CD4-positive, alpha-beta T cell treated with Interleukin-12 subunit alpha and Interleukin-12 subunit beta, for 1 hour (primary cell): ENCODE measurements around the gene FOXN4.
"Not testable (repeated sequence)": the region's sequence is repeated elsewhere in the genome, so short reads cannot be mapped to it uniquely, and the experiment has no call there.

Experiments
- DNase-seq: peaks from one replicate; pipeline ENCODE4 v3.0.0-alpha.2; 2020

FOXN4 gene, protein sequence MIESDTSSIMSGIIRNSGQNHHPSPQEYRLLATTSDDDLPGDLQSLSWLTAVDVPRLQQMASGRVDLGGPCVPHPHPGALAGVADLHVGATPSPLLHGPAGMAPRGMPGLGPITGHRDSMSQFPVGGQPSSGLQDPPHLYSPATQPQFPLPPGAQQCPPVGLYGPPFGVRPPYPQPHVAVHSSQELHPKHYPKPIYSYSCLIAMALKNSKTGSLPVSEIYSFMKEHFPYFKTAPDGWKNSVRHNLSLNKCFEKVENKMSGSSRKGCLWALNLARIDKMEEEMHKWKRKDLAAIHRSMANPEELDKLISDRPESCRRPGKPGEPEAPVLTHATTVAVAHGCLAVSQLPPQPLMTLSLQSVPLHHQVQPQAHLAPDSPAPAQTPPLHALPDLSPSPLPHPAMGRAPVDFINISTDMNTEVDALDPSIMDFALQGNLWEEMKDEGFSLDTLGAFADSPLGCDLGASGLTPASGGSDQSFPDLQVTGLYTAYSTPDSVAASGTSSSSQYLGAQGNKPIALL

DNA sequence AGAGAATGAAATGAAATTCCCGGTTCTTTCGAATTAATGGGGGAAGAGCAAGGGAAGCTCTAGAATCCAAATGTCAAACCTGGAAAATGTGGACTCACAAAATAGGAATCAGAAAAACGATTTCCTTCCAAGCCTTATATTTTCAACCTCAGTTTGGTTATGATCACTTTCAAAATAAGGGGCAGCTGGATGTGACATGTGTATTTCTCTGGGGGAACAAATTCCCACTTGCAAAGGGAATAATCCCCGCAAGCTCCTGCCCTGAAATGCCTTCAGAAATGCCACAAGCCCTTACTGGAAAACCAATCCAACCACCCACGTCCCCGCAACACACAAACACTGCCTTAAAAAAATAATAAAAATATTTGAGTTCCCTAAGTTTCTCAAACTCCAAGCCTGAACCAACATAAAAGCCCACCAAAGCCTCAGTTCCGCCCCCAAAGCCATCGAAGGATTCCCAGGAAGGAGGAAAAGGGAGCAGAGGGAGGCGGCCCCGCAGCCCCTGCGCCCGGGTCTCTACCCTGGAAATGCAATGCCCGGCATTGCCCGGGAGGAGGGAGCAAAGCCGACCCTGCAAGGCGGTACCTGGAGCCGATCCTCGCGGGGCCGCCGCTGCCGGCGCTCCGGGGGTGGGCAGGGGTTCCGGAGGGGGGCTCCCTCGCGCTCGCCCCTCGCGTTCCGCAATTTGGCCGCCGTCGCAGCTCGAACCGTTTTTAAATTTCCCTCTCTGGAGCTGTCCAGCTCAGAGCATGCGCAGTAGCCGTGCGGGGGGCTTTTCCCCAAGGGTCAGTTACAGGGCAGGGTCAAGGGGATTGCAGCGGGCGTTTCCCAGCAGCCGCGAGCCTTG is at the start of gene FOXN4:
Gene FOXN4 (minus strand): TSS at position 751 of the 847 bp plus-strand sequence. CDS start 963 bp downstream, outside the sequence.
- DNase-seq, result no peak

DNA sequence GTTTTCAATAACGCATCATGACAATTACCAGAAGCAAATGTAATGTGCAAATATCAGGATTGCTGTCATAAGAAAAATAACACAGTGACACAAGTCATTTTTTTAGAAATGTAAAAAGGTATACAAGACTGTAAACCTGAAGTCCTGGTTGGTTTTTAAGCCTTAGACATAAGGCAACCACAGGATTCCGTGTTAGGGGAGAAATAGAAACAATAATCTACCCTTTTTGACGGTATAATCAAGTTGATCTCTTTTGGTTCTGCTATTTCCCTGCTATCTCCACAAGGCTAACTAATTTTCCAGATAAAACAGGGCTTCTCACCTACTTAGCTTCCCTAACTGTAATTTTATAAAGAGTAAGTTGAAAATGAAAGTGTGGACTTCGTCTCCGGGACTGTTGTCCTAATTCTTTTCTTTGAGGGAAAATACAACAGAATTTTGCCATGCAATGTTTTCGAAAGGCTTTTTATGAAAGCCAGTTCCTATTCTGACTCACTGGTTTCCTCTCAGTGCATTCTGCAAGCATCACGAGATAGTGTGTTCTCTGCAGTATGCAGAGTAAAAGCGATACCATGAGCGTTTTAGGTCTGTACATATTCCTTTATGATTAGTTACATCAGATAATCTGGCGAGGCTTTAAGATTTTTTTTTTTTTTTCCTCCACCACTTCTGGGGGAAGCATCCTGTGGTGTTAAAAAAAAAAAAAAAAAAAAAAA is 49.2 kb upstream of the FOXN4 start:
- DNase-seq, result no peak

DNA sequence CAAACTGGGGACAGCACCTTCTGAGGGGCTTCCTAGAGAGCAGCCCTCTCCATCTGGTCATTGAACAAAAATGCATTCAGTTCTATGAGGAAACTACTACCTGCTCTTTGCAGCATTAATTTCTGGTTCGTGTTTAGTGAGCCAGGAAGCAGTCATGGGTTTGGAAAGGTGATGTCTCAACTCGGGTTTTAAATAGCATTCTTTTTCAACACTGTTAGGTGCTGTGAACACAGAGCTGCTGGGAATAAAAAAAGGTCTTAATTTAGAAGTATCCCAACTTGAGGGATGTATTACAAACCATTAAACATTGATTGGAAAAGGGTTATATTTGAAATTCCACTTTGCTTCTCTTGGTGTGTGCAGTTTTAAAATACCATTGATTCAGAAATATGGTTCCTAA is 47.9 kb upstream of the FOXN4 start:
- no peak for DNase-seq

DNA sequence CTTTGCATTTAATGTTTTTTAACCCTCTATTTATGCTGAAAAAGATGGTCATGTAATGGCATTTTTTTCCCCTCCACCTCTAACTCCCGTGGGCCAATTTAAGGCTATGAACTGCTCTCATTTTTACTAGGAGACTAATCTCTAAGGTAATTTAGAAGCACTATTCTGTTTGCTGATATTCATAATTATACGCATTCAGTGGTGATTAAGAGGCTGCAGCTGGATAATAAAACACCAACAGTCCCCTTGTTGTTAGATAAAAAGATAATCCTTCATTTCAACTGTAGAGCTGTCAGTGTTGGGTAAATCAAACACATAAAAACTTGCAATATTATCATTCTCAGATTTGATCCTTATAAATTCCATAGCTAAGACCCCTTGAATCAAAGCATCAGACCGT is 47.5 kb upstream of the FOXN4 start:
- no peak for DNase-seq

DNA sequence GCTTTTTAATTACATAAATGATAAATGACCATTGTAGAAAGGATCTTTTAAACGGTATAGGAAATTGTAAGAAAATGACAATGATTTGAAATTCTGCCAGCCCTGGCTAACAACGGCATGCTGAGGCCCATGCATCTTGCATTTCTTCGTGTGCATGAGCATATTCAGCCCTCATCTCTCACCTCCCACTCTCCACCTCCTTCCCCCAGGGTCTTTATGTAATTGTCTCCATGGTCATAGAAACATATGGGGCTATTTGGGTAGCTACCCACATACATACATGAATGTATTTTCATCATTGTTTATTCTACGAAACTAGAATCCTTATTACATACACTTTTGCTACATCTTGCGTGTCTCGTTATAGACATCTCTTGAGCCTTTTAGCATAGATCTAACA is 43.1 kb upstream of the FOXN4 start:
- no peak for DNase-seq

DNA sequence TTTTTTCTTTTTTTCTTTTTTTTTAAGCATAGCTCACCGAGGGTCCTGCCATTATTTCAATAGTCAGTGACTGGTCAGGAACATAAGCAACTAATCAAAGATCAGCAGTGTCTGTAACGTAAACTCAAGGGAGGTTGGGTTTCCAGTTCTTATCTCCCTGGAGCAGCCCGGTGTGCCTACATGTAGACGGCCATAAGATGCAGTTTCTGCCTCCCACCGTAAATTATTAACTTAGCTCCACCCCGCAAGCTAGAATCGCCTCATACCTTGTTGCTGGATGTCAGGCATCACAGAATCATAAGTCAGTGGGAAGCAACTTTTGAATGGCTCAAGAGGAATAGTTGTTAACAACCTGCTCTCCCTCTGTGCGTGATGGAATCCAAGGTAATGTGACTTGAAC is 38.5 kb upstream of the FOXN4 start, which contains the start of gene MYO1H:
Gene MYO1H (plus strand): TSS at position 312 of the 400 bp plus-strand sequence. CDS start 61 bp downstream, at position 373.
- DNase-seq, result no peak

DNA sequence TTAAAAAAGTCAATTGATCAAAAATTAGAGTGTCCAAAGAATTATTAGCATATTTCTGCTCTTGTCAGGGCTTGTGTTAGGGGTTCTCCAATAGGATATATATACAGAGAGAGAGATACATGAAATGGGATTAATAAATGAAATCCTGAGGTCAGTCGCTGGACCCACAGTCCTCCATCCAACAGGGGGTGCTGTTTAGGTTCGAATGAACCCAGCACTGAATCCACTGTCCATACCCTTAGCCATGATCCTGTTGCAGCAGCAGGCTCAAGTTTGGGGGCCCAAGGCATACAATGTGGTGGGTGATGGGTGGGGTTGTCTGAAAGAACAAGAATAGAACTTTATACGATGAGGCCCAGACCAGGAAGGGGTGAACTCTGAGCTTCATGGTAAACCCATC is 37.8 kb upstream of the FOXN4 start:
- DNase-seq, result no peak

DNA sequence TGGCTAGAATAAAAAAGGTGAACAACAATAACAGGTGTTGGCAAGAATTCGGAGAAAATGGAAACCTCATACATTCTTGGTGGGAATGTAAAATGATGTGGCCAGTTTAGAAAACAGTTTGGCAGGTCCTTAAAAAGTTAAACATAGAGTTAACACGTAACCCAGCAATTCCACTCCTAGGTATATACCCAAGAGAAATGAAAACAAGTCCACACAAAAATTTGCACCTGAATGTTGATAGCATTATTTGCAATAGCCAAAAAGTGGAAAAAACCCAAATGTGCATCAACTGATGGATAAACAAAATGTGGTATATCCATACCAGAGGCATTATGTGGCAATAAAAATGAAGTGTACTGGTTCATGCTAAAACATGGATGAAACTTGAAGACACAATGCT is 36.3 kb upstream of the FOXN4 start:
- DNase-seq, result no peak

DNA sequence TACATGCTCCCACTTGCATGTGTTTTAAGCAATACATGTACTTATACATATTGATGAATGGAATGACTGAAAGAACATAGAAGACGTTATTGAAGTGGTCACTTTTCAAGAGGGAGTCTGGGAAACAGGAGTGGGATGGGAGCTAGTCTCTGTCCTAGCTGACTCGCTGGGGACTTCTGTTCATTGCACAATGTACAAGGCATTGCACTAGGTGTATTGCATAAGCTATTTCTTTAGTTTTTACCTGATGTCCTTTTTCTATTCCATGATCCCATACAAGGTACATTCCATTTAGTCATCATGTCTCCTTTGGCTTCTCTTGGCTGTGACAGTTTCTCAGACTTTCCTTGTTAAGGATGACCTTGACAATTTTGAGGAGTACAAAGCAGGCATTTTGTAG is 34.6 kb upstream of the FOXN4 start:
- DNase-seq, result no peak

DNA sequence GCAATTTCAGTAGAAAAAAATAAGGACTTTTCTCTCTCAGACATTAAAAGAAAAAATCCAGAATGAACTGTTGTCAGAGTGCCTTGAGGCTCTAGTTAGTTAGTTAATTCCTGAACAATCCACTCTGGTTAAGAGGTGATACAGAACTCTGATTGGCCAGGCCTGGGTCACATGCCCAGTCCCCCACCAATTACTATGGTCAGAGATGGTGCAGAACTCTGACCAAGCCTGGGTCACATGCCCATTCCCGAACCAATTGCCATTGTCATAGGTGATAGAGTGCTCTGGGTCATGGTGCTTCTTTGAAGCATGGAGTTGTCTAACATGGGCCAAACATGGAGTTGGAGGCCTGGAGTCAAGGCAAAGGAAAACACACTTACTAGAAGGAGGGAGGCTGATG is 27.5 kb upstream of the FOXN4 start:
- DNase-seq, result no peak

DNA sequence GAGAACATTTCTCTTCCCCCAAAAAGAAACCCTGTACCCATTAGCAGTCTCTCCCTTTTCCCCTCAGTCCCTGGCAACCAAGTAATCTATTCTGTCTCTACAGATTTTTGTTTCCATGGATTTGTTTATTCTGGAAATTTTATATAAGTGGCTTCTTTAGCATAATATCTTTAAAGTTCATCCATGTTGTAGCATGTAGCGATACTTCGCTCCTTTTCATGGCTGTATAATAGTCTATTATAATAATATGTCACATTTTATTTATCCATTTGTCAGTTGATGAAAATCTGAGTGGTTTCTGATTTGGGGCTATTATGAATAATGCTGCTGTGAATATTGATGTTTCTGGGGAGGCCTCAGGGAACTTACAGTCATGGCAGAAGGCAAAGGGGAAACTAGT is 25.8 kb upstream of the FOXN4 start:
- DNase-seq, result no peak

DNA sequence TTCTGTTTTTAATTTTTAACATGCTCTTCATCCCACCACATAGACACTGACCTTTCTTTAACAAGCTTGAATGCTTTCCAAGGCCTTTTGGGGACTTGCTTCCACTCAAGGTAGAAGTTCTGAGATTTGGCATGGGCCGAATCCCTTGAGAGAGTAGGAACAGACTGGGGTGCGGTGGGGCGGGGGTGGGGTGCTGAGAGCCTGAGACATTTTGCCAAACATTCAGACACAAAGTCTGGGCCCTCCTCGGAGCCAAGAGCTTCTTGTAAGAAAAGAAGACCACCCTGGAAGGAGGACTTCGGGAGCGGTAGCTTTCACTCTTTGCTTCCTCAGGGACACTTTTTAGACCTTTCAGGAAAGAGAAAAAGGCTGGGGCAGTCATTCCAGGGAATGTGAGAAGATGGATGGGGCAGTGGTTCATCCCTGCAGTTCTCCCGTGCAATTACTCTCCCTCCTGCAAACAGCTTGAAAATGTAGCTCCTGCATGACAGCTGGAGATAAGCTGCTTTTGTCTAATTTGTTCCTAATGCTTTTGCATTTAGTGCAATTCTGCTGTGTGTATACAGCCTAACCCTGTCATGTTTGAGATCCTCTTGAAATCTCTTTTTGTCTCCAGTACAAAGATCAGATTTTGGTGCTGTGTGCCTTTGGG is 22.3 kb upstream of the FOXN4 start:
- DNase-seq, result no peak

DNA sequence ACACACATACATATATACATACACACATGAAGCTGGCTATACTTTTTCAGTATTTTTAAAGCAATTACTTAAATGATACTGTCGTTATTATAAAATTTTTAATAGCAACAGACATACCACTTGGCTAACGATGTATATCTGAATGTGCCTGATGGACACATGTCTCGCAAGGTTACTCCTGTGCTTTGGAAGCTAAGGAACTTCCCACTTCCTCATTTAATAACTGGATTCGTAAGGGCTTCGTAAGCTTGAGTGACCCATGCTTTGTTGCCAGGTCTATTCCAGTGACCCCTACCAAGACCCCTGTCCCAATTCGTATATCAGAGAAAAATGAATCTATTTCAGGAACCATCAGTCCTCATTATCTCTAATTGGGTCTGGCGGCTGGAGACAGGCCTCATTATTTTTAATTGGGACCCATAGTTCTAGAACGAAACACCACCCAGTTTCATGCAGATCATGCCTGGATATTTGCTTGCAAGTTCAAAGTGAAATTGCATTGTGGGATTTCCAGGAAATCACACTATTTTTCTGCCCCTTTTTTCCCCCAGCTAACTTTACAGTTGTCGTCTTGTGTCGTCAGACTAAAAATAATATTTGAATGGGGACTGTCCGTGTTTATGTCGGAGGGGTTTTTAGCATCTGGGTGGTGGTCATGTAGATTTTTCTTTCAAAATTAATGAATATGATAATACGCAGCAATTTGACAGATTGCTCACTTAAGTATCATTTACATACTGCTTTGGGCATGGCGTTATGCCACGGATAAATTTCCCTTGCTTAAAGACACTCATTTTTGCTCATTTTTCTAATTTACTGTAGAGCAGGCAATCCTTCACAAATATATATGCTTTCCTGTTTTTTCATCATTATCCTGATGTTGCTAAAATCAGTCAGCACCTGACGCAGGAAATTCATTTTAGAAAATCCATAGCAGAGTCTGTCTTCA is 21.5 kb upstream of the FOXN4 start:
- no peak for DNase-seq

DNA sequence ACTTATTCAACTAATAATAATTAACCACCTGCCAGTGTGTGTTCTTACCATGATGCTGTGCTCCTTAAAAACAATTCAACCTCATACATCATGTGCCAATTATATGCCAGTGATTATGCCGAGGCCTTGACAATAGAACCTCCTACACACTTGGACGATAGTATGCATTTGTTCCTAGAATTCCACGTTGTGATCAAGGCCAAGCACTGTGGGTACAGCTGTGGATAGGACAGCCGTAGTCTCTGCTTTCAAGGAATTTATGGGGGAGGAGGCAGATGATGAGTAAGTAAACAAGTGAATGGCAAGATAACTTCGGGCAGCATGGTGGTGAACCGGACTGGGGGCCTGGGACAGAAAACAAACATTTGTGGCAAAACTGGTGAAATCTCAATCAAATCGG is 20.6 kb upstream of the FOXN4 start:
- no peak for DNase-seq

DNA sequence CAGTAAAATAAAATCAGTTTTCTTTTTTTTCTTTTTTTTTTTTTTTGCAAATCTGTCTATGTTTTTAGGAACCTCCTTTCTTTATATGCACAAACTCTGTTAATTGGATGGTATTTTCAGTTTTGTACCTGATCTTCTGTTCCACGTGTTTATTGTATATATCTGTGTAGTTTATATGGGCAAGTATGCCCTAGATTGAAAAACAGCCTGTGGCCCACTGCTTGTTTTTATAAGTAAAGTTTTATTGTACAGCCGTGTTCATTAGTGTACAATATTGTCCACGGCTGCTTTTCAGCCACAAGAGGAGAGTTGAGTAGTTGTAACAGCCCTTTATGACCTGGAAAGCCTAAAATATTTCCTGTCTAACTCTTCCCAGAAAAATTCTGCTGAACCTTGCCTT is 19.9 kb upstream of the FOXN4 start:
- DNase-seq, result no peak

DNA sequence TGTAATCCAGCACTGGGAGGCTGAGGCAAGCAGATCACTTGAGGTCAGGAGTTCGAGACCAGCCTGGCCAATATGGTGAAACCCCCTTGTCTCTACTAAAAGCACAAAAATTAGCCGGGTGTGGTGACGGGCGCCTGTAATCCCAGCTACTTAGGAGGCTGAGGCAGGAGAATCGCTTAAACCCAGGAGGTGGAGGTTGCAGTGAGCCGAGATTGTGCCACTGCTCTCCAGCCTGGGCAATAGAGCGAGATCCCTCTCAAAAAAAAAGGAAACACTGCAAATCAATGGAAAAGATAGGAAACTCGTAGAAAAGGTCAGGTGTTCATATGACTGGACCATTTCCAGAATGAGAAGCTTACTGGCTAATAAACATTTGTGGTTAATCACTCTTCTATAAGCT is 12.2 kb upstream of the FOXN4 start:
- not testable (repeated sequence) for DNase-seq

DNA sequence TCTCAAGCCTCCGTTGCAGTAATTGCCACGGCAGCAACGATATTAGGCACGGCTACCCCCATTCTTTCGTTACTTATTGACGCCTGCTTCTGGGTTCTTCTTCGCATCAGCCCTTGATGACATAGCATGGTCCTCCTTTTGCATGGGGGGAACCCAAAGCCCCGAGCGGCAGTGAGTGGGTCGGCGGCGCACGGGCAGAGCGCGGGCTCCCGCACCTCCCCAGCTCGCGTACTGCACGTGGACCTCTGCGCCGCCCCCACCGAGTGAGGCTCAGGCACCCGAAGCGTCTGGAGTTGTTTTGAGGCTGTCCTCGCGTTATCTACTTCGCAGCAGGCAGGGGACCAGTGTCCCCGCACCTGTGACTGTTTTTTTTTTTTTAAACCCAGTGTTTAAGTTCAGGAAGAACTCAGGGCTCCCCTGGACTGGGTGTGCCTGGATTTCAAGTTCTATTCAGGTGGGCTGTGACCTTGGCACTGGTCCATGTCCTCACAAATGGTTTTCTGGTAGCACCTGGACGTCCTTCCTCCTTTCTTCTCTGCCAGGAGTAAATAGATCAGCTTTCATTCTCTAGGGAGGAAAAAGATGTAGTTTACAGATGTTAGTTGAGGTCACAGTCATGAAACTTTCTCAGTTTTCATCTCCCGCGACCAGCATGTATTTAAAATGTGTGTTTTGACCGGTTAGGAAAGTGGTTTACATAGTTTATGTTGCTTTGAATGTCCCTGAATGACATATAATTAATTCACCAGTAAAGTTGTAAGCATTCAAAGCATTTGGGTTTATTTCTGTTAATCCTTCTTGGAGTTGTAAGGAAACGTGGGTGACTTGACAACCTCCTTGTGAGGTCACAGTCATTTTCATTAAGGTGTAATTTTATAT is 1.4 kb upstream of the FOXN4 start:
- DNase-seq, result no peak

DNA sequence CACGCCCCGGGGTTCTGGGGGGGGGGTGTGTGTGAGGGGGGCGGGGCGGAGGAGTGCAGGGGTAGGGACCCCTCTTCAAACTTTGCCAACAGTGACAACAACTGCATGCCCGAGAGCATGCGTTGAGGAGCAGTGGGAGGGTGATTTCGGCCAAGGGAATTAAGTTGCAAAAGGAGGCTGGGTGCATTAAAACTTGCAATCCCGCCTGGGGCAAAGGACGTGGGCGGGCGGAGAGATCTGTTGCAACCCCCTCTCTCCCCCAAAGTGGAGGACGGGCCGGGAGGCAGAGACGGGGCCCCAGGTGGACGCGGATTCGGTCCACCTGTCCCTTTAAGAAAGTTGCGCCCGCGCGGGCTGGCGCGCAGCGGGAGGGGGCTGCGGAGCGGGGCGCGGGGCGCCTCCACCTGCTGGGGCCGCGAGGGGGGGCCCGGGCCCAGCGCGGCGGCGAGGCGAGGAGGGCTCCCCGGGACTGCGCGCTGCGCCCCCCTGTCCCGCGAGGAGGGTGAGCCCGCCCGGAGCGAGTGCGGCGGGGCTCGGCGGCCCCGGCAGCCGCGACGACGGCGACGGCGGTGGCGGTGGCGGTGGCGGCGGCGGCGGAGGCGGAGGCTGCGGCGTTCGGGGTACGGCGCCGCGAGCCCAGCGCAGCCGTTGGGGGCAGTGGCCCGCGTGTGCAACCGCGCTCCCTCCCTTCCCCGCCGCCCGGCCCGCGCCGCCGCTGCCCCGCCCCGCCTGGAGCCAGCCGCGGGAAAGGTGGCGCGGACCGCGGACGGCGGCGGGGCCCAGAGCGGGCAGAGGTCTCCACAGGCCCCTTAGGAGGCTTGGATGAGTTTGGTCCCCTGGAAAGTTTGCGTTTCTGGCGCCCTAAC is 530 bp upstream of the FOXN4 start:
- DNase-seq, result no peak

DNA sequence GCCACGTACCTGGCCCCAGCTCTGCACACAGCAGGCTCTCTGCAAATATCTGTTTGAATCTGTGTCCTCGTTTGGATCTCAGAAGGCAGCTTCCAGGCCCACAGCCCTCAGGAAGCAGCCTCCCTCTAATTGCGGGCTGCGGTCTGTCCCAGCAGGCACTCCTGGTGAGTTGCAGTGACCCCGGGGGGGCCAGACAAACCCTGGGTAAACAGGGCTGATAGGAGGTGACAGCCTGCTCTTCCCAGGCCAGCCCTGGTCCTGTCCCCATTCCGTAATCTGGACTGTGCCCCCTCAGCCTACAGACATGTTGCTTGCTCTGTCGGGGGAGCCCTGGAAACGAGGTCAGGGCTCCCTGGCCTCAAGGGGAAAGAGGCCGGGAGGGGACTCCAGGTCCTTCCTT is 2.0 kb downstream of the FOXN4 start:
- no peak for DNase-seq
